Uterus (tissue), 4 donors: ENCODE data around the gene RAD51B. TPM values are rescaled to one million over a fixed set of nuclear protein-coding genes. Genes with fewer than 3 reads are reported as not detected.

ENCODE experiments used
- DNase-seq, 2 donors: peaks; one replicate each; pipeline ENCODE4 v3.0.0-alpha.2; 2019 to 2020
- H3K27ac ChIP-seq, 2 donors: fragments of 200-600 bp; sonication (generic); 1 replicate in 1 of 2; 2 replicates in 1 of 2; pipeline ENCODE4 v1.5.1; 2016 to 2018
- H3K27me3 ChIP-seq, 2 donors: fragments of 200-600 bp; sonication (generic); one replicate each; pipeline ENCODE4 v1.5.1; 2018 to 2019; ENCODE audit warnings: control low read depth in 1 of 2
- H3K36me3 ChIP-seq, 2 donors: fragments of 200-600 bp; sonication (generic); one replicate each; pipeline ENCODE4 v1.5.1; 2019; ENCODE audit warnings: control low read depth in 1 of 2
- H3K4me1 ChIP-seq, 2 donors: fragments of 200-600 bp; sonication (generic); one replicate each; pipeline ENCODE4 v1.5.1; 2018 to 2019; ENCODE audit warnings: control low read depth in 1 of 2
- H3K4me3 ChIP-seq, 2 donors: fragments of 200-600 bp; sonication (generic); 1 replicate in 1 of 2; 2 replicates in 1 of 2; pipeline ENCODE4 v1.5.1; 2018 to 2019; ENCODE audit warnings: mild to moderate bottlenecking in 1 of 2
- H3K9me3 ChIP-seq, 2 donors: fragments of 200-600 bp; sonication (generic); one replicate each; pipeline ENCODE4 v1.5.1; 2019; ENCODE audit warnings: control low read depth in 1 of 2
- CTCF ChIP-seq, 4 experiments: fragments of 200-600 bp in 2 of 4; fragments of 450-650 bp in 2 of 4; sonication (generic) in 2 of 4; IDR thresholded peaks; one replicate each; pipeline ENCODE4 v1.5.1; 2016 to 2019; ENCODE audit warnings: antibody characterized with exemption in 4 of 4, mild to moderate bottlenecking in 2 of 4, moderate library complexity in 1 of 4
- POLR2A ChIP-seq, 2 donors: fragments of 450-650 bp; IDR thresholded peaks; one replicate each; pipeline ENCODE4 v1.6.1; 2016; ENCODE audit warnings: antibody characterized with exemption in 2 of 2, mild to moderate bottlenecking in 1 of 2, moderate library complexity in 1 of 2
- intact Hi-C: fragments of 100-400 bp; cut with DNase I; formaldehyde crosslinking; loops from one replicate; pipeline ENCODE4 v1.15.1; 2023; ENCODE audit warnings: low total_unique reads
- total RNA-seq, 4 donors: library from RNA; depleted of rRNA in 3 of 4; stranded (reverse); fragments of >200 nt in 3 of 4; gene quantifications; one replicate each; pipeline versions ENCODE4 v1.1.0 to v1.2.4, GENCODE V29; 2014 to 2023
- donor health status: DM: yes; HTN: yes; CAD: no.

Gene RAD51B
- total RNA-seq, 4 donors from 2014 or later = 29.5 to 100.0 (median 70.3) TPM

DNA sequence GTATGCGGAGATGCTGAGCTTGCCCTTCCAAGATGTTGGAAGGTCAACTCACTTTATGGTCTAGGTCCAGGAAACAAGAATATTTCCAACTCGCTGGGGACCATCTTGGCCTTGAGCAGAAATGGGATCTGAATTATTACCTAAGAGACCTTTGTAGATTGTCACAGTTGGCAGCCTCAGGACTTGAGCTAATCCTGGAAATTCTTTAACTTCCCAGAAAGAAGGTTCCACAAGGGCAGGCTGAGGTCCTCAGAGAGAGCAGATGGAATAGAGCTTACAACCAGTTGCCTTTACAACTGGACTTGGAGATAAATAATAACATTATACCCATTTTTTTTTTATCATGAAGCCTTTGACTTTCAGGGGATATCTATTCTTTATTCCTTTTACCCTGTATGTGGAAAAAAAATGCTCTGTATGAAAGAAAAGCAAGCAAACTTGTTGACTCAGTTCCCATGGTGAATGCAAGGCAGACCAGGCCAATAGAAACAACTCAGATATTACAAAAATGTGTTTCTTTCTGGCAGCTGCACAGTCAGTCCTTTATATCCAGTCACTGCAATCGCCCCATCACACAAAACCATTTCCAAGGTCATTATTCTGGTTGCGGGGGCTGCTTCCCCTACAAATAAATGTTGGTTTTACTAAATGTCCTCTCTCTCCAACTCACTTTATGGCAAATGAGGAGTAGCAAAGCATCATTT lies 571.9 kb downstream of the RAD51B start:
- Histone ChIP-seq H3K27ac (peak overlapping the region; percentile 78 to 84), H3K27me3 (no peaks in the 10 kb centered on the region), H3K4me3 (no peak overlapping the region), H3K4me1 (peaks cover 9 to 24% of the 10 kb centered on the region in 2 donors), H3K36me3 (no peaks in the 10 kb centered on the region), H3K9me3 (no peaks in the 10 kb centered on the region)
- intact Hi-C loops = no loop called here
- DNase-seq = peak; percentile 41 to 51
- no peak for TF ChIP-seq CTCF (IDR thresholded peaks at IDR 0.05)
- no peak for TF ChIP-seq POLR2A (IDR thresholded peaks at IDR 0.05)

DNA sequence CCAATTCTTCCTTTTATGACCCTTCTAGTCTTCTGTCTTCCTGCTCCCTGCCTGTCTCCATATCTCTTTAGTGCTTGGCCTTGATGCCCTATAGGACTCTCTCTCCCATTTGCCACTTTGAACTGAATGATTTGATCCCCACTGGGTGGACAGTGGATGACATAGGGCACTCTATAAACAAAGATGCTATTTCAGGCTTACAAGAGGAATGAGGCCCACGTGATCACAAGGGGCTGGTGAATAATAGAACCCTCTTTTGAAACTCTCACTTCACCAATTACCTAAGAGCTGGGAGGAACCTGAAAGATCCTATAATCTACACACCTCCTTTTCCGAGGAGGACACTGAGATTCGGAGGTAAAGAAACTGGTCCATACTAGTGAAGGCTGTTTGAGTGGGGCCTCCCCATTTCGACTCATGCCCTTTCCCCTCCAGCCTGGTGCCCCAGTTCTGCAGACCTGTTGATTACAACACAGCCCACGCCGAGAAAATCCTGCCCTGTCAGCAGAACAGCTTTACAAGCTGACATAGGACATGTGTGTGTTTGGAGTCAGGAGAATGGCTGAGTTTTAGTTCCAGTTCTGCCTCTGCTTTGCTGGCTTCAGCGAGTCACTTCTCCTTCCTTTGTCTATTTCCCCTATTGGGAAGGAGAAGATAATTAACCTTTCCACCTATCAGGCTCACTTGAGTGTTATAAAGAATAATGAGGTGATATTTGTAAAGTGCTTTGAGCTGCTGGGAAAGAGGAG lies 573.0 kb downstream of the RAD51B start:
- H3K36me3 ChIP-seq = no peaks in the 10 kb centered on the region
- H3K4me3 ChIP-seq = no peak overlapping the region
- peaks cover 5 to 24% of the 10 kb centered on the region in 2 donors for H3K4me1 ChIP-seq
- DNase-seq = peak; percentile 62 to 66
- TF ChIP-seq CTCF (IDR thresholded peaks at IDR 0.05) (no peak), POLR2A (IDR thresholded peaks at IDR 0.05) (no peak)
- H3K9me3 ChIP-seq = no peaks in the 10 kb centered on the region
- peak overlapping the region; percentile 78 to 84 for H3K27ac ChIP-seq
- intact Hi-C loops = no loop called here
- no peaks in the 10 kb centered on the region for H3K27me3 ChIP-seq

DNA sequence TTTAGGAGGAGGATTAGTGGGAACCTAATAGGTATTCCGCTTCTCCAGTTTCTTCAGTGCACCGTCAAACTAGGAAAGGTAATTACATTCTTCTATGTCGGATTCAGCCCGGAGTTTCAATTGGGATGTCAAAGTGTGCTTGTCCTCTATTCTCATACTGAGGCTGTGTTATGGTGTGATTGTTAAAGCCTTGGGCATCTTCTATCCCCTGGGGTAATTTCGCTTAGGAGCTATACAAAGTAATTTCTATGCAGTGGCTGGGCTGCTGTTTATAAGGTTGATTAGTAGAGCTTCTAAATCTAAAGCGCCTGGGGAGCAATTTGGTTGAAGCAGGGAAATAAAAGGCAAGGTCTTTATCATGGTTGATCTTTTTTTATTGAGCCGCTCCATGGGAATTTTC lies 573.7 kb downstream of the RAD51B start:
- Histone ChIP-seq H3K9me3 (no peaks in the 10 kb centered on the region), H3K36me3 (no peaks in the 10 kb centered on the region), H3K4me3 (no peak overlapping the region), H3K4me1 (peaks cover 10 to 24% of the 10 kb centered on the region in 2 donors), H3K27me3 (no peaks in the 10 kb centered on the region), H3K27ac (peak overlapping the region; percentile 78 to 84)
- TF ChIP-seq CTCF (IDR thresholded peaks at IDR 0.05) (no peak), POLR2A (IDR thresholded peaks at IDR 0.05) (no peak)
- intact Hi-C loops = no loop called here
- no peak for DNase-seq

DNA sequence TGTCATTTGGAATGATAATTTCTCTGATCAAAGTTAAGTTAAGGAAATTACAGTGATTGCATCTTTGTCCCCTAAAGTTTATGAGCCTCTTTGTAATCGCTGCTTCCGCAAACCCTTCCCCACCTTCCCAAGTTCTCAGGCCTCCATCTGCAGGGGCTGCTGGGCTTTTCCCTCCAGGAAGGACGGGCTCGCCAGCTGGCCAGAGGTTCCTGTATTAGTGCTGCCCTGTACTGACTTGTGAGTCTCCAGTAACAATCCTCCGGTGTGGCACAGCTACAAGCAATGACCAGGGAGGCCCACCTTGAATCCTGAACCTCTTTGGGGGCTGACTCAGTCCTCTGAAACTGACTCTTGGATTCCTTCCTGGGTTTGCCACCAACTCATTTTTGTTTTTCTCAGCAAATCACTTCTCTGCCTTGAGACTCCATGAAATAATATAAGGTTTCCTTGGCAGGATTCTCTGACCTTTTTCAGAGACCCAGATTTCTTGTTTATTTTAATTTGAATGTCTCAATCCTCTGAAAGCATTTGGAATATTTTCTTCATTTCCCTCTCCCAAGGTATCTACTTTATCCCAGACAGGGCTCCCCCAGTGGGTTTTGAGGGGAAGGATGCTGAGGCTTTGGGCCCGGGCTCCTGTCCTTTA lies 574.7 kb downstream of the RAD51B start:
- no peak overlapping the region for H3K4me3 ChIP-seq
- H3K27ac ChIP-seq = peak overlapping the region; percentile 78 to 84
- H3K9me3 ChIP-seq = no peaks in the 10 kb centered on the region
- peaks cover 12 to 24% of the 10 kb centered on the region in 2 donors for H3K4me1 ChIP-seq
- intact Hi-C loops = no loop called here
- no peaks in the 10 kb centered on the region for H3K36me3 ChIP-seq
- TF ChIP-seq CTCF (IDR thresholded peaks at IDR 0.05) (no peak), POLR2A (IDR thresholded peaks at IDR 0.05) (no peak)
- no peak for DNase-seq
- H3K27me3 ChIP-seq = no peaks in the 10 kb centered on the region

GRCh38 chr14:68394764-68395143 lies 575.2 kb downstream of the RAD51B start:
- peak overlapping the region; percentile 78 to 84 for H3K27ac ChIP-seq
- no peaks in the 10 kb centered on the region for H3K9me3 ChIP-seq
- H3K4me1 ChIP-seq = peaks cover 12 to 24% of the 10 kb centered on the region in 2 donors
- TF ChIP-seq POLR2A (IDR thresholded peaks at IDR 0.05) = no peak
- TF ChIP-seq CTCF (IDR thresholded peaks at IDR 0.05) = no peak
- no peak overlapping the region for H3K4me3 ChIP-seq
- intact Hi-C loops = no loop called here
- H3K27me3 ChIP-seq = no peaks in the 10 kb centered on the region
- no peaks in the 10 kb centered on the region for H3K36me3 ChIP-seq
- peak in 1 of 2 donors; percentile 33 for DNase-seq
